SK-N-SH (cell line): ENCODE results near the gene TSPAN3. TPM values are rescaled to one million over a fixed set of nuclear protein-coding genes. Genes with fewer than 3 reads are reported as not detected.

Experiments used
- CTCF ChIA-PET: fragments of 300-600, 350-600 bp; formaldehyde crosslinking; extraction: SDS; loops from one replicate; lab custom pipeline; 2021; lab: Yijun Ruan, JAX
- POLR2A ChIA-PET: fragments of 350-600 bp; sonication (Branson Sonifier 250); formaldehyde crosslinking; extraction: SDS; loops from one replicate; lab custom pipeline; 2020; ENCODE audit warnings: antibody characterized with exemption, inconsistent platforms; lab: Yijun Ruan, JAX
- DNase-seq: peaks from one replicate; pipeline ENCODE4 v3.0.0; 2012
- H2AFZ ChIP-seq: fragments of 200-600 bp; sonication (generic); 2 replicates; pipeline ENCODE4 v1.8.1; 2016; ENCODE audit warnings: antibody characterized with exemption, mild to moderate bottlenecking, low read depth
- H3F3A ChIP-seq: fragments of 200-600 bp; sonication (generic); replicated peaks from 2 replicates; pipeline ENCODE3; 2016; ENCODE audit warnings: antibody characterized with exemption, mild to moderate bottlenecking; ENCODE audit not compliant: insufficient read depth
- H3K27ac ChIP-seq, 2 experiments: fragments of 200-500 bp in 1 of 2; fragments of 200-600 bp in 1 of 2; sonication (Bioruptor generic) in 1 of 2; sonication (generic), shearing (Covaris generic) in 1 of 2; 2 replicates each; pipeline versions ENCODE4 v1.5.1 to v1.6.1; 2014 to 2016; ENCODE audit warnings: low read depth in 2 of 2, inconsistent platforms in 1 of 2, low read length in 1 of 2, mild to moderate bottlenecking in 1 of 2, mixed read lengths in 1 of 2
- H3K27me3 ChIP-seq: fragments of 200-600 bp; sonication (generic), shearing (Covaris generic); 2 replicates; pipeline ENCODE4 v1.6.1; 2016; ENCODE audit warnings: mixed run types; ENCODE audit not compliant: insufficient read depth
- H3K36me3 ChIP-seq, 2 experiments: fragments of 200-500 bp in 1 of 2; fragments of 200-600 bp in 1 of 2; sonication (Bioruptor generic) in 1 of 2; sonication (generic) in 1 of 2; replicated peaks in 1 of 2; 2 replicates each; pipeline versions ENCODE3 to v1.5.1; 2014 to 2016; ENCODE audit warnings: low read length in 1 of 2, mild to moderate bottlenecking in 1 of 2; ENCODE audit not compliant: insufficient read depth in 2 of 2, control insufficient read depth in 1 of 2
- H3K4me1 ChIP-seq, 2 experiments: fragments of 200-500 bp in 1 of 2; fragments of 200-600 bp in 1 of 2; sonication (Bioruptor generic) in 1 of 2; sonication (generic), shearing (Covaris generic) in 1 of 2; 2 replicates each; pipeline versions ENCODE4 v1.5.1 to v1.6.1; 2014 to 2016; ENCODE audit warnings: low read depth in 1 of 2, low read length in 1 of 2, mixed run types in 1 of 2; ENCODE audit not compliant: insufficient read depth in 2 of 2, control insufficient read depth in 1 of 2
- H3K4me2 ChIP-seq: fragments of 200-600 bp; sonication (generic), shearing (Covaris generic); 2 replicates; pipeline ENCODE4 v1.6.1; 2017; ENCODE audit warnings: mixed run types
- H3K4me3 ChIP-seq, 2 experiments: fragments of 200-500 bp in 1 of 2; fragments of 200-600 bp in 1 of 2; sonication (Bioruptor generic) in 1 of 2; sonication (generic), shearing (Covaris generic) in 1 of 2; 2 replicates each; pipeline versions ENCODE4 v1.5.1 to v1.8.1; 2014 to 2016; ENCODE audit warnings: low read depth in 2 of 2, inconsistent platforms in 1 of 2, low read length in 1 of 2, mild to moderate bottlenecking in 1 of 2, mixed read lengths in 1 of 2, moderate library complexity in 1 of 2
- H3K79me2 ChIP-seq: fragments of 200-600 bp; sonication (generic); 2 replicates; pipeline ENCODE4 v1.8.1; 2017; ENCODE audit warnings: mild to moderate bottlenecking; ENCODE audit not compliant: insufficient read depth
- H3K9ac ChIP-seq: fragments of 200-600 bp; sonication (generic); 2 replicates; pipeline ENCODE4 v1.6.1; 2017; ENCODE audit warnings: mixed run types
- H3K9me2 ChIP-seq: fragments of 200-600 bp; sonication (generic); 2 replicates; pipeline ENCODE4 v1.6.1; 2017; ENCODE audit warnings: mixed run types
- H3K9me3 ChIP-seq: fragments of 200-600 bp; sonication (generic); 2 replicates; pipeline ENCODE4 v1.6.1; 2017; ENCODE audit warnings: mixed run types, mild to moderate bottlenecking, moderate library complexity
- H4K20me1 ChIP-seq: fragments of 200-600 bp; sonication (generic); 2 replicates; pipeline ENCODE4 v1.6.1; 2017; ENCODE audit warnings: mild to moderate bottlenecking, mixed run types; ENCODE audit not compliant: insufficient read depth
- CHD2 ChIP-seq: fragments of 150-350 bp; IDR thresholded peaks from 2 replicates; pipeline ENCODE4 v1.6.1; 2018; ENCODE audit warnings: low read length; ENCODE audit not compliant: partially characterized antibody
- ELF1 ChIP-seq: IDR thresholded peaks from 2 replicates; pipeline ENCODE4 v1.4.0; 2012
- EP300 ChIP-seq, 2 experiments: IDR thresholded peaks; 2 replicates each; pipeline versions ENCODE4 v1.4.0 to v1.6.1; 2012; ENCODE audit warnings: borderline replicate concordance in 1 of 2, low read depth in 1 of 2, low read length in 1 of 2
- FOSL2 ChIP-seq: IDR thresholded peaks from 2 replicates; pipeline ENCODE4 v1.4.0; 2012; ENCODE audit warnings: low read depth, mild to moderate bottlenecking, moderate library complexity, borderline replicate concordance
- FOXJ3 ChIP-seq: sonication (generic); formaldehyde crosslinking; IDR thresholded peaks from 2 replicates; pipeline ENCODE4 v1.5.1; 2020; ENCODE audit warnings: mild to moderate bottlenecking, missing genetic modification reagents
- FOXM1 ChIP-seq: IDR thresholded peaks from 2 replicates; pipeline ENCODE4 v1.4.0; 2012; ENCODE audit warnings: low read depth, mild to moderate bottlenecking
- GABPA ChIP-seq: IDR thresholded peaks from 2 replicates; pipeline ENCODE4 v1.4.0; 2012; ENCODE audit warnings: low read depth, mild to moderate bottlenecking
- GATA2 ChIP-seq: sonication (generic); formaldehyde crosslinking; IDR thresholded peaks from 2 replicates; pipeline ENCODE4 v1.5.0; 2020; ENCODE audit warnings: mild to moderate bottlenecking, missing genetic modification reagents
- IRF3 ChIP-seq: fragments of 150-350 bp; IDR thresholded peaks from 2 replicates; pipeline ENCODE4 v1.6.1; 2016; ENCODE audit warnings: mild to moderate bottlenecking, low read depth, low read length
- MAX ChIP-seq: IDR thresholded peaks from 2 replicates; pipeline ENCODE4 v1.4.0; 2012; ENCODE audit warnings: low read depth
- MEF2A ChIP-seq: IDR thresholded peaks from 2 replicates; pipeline ENCODE4 v1.4.0; 2012; ENCODE audit warnings: low read depth, borderline replicate concordance
- NFIC ChIP-seq: IDR thresholded peaks from 2 replicates; pipeline ENCODE4 v1.4.0; 2012; ENCODE audit warnings: borderline replicate concordance
- NRF1 ChIP-seq: IDR thresholded peaks from 2 replicates; pipeline ENCODE4 v1.6.1; 2012; ENCODE audit warnings: low read depth, mild to moderate bottlenecking, low read length
- RFX5 ChIP-seq: IDR thresholded peaks from 2 replicates; pipeline ENCODE4 v1.6.1; 2012; ENCODE audit warnings: mild to moderate bottlenecking, improper control_type of control experiment, low read length
- SMC3 ChIP-seq: IDR thresholded peaks from 2 replicates; pipeline ENCODE4 v1.6.1; 2012; ENCODE audit warnings: low read depth, low read length, improper control_type of control experiment
- TAF1 ChIP-seq: IDR thresholded peaks from 2 replicates; pipeline ENCODE4 v1.6.1; 2012; ENCODE audit warnings: low read depth, mild to moderate bottlenecking, low read length, moderate library complexity, borderline replicate concordance
- TCF12 ChIP-seq: IDR thresholded peaks from 2 replicates; pipeline ENCODE4 v1.4.0; 2012
- TEAD4 ChIP-seq: IDR thresholded peaks from 2 replicates; pipeline ENCODE4 v1.4.0; 2012; ENCODE audit warnings: mild to moderate bottlenecking, borderline replicate concordance; ENCODE audit not compliant: insufficient read depth
- WGBS: methylation state at CpG from one replicate; pipeline ENCODE4 v1.1.6; 2017; ENCODE audit warnings: low lambda C conversion rate; 5-methylcytosine and 5-hydroxymethylcytosine counted together
- polyA plus RNA-seq, 3 experiments: library from polyadenylated mRNA; depleted of rRNA; stranded (reverse); fragments of >200 nt; gene quantifications; 2 replicates each; pipeline ENCODE4 v1.2.3, GENCODE V29; 2012
- TF ChIP-seq, protein P1 (sequence below): IDR thresholded peaks from 2 replicates; pipeline ENCODE4; 2012

Gene TSPAN3
- polyA plus RNA-seq, 1 of the 3 experiments (the other 2 are of a cell fraction): 409 TPM

GRCh38 chr15:77014132-77015081, 56.5 kb downstream of the TSPAN3 start (continued):
- TF ChIP-seq, protein P1, sequence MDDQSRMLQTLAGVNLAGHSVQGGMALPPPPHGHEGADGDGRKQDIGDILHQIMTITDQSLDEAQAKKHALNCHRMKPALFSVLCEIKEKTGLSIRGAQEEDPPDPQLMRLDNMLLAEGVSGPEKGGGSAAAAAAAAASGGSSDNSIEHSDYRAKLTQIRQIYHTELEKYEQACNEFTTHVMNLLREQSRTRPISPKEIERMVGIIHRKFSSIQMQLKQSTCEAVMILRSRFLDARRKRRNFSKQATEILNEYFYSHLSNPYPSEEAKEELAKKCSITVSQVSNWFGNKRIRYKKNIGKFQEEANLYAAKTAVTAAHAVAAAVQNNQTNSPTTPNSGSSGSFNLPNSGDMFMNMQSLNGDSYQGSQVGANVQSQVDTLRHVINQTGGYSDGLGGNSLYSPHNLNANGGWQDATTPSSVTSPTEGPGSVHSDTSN: no peak
- TF ChIP-seq NRF1: no peak
- TF ChIP-seq, all 33 proteins: peak for 0

GRCh38 chr15:77013776-77014131, 57.2 kb downstream of the TSPAN3 start:
- Histone ChIP-seq H2AFZ (no peak overlapping the region), H3F3A (no peaks in the 10 kb centered on the region), H3K9ac (no peak overlapping the region), H3K4me1 (peaks cover 0 to 22% of the 10 kb centered on the region in 2 experiments; a peak in 1 of 4 replicates), H3K79me2 (no peaks in the 10 kb centered on the region), H4K20me1 (no peaks in the 10 kb centered on the region), H3K4me3 (no peak overlapping the region), H3K36me3 (no peaks in the 10 kb centered on the region), H3K27me3 (no peaks in the 10 kb centered on the region), H3K27ac (no peak overlapping the region), H3K4me2 (no peak overlapping the region), H3K9me2 (no peaks in the 10 kb centered on the region), H3K9me3 (no peaks in the 10 kb centered on the region)
- no peak for DNase-seq
- no peak for TF ChIP-seq MEF2A
- TF ChIP-seq FOXM1: no peak
- no peak for TF ChIP-seq CHD2
- TF ChIP-seq FOSL2: no peak
- CTCF ChIA-PET: interaction anchor here (1.3 to 3.4 kb wide), 2 partner anchors 11 to 22 kb away, joined by 6 to 20 read pairs; no protein-coding TSS in a partner anchor
- POLR2A ChIA-PET: no interaction called here
- 53% methylated on average over 3 of the region's 6 CpGs for WGBS

DNA sequence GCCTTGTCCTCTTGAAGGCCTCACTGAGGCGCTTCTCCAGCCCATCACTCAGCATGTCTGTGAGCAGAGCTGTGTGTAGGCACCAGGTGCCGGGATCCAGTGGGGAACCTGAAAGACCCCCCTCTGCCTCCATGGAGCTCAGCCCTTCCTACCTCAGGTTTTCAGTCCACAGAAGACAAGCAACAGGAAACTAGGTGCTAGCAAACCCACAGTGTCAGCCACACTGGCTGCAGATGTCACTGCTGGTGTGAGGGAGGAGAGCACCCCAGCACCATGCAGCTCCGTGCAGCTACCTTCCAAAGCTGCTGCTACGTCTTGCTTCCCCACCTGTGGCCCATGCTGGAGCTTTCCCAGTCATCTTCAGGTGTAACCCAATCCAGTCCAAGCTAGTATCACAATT, 58.0 kb downstream of the TSPAN3 start:
- Histone ChIP-seq H3K27me3 (no peaks in the 10 kb centered on the region), H3K9ac (no peak overlapping the region), H3K4me3 (no peak overlapping the region), H3F3A (no peaks in the 10 kb centered on the region), H3K4me2 (no peak overlapping the region), H3K9me3 (no peaks in the 10 kb centered on the region), H3K4me1 (peaks cover 0 to 14% of the 10 kb centered on the region in 2 experiments; a peak in 1 of 4 replicates), H3K9me2 (no peaks in the 10 kb centered on the region), H4K20me1 (no peaks in the 10 kb centered on the region), H2AFZ (no peak overlapping the region), H3K36me3 (no peaks in the 10 kb centered on the region), H3K27ac (no peak overlapping the region), H3K79me2 (no peaks in the 10 kb centered on the region)
- TF ChIP-seq ELF1: no peak
- no peak for TF ChIP-seq IRF3
- TF ChIP-seq TAF1: no peak
- TF ChIP-seq NFIC: no peak
- TF ChIP-seq TCF12: no peak
- TF ChIP-seq RFX5: no peak
- no peak for TF ChIP-seq MEF2A
- no peak for TF ChIP-seq FOXM1
- TF ChIP-seq FOXJ3: no peak
- TF ChIP-seq EP300 (IDR thresholded peaks at IDR 0.05; ENCODE audit: borderline replicate concordance in 1 of 2, low read depth in 1 of 2, low read length in 1 of 2): no peak
- TF ChIP-seq, protein P1: no peak
- TF ChIP-seq TEAD4: no peak
- no peak for TF ChIP-seq FOSL2
- TF ChIP-seq SMC3: no peak
- no peak for TF ChIP-seq MAX
- no peak for TF ChIP-seq GABPA
- no peak for TF ChIP-seq GATA2
- CTCF ChIA-PET: interaction anchor here (1.3 to 3.4 kb wide), 2 partner anchors 12 to 23 kb away, joined by 6 to 20 read pairs; no protein-coding TSS in a partner anchor
- POLR2A ChIA-PET: no interaction called here
- DNase-seq: no peak
- WGBS: 48% methylated on average over 4 of the region's 4 CpGs
